Measurements from ENCODE around the gene ADORA2B.

The ADORA2B gene

GRCh38 chr17:16001226-16001897, 56.4 kb downstream of the ADORA2B start:
- Histone ChIP-seq H3K9ac (no peak overlapping the region), H3K79me2 (peaks cover 20% of the 10 kb centered on the region), H3K4me2 (ENCODE audit: low read length) (peak overlapping the region; percentile 96), H3K27ac (no peak overlapping the region), H2AFZ (no peak overlapping the region), H3K4me1 (no peaks in the 10 kb centered on the region), H3K27me3 (ENCODE audit: control insufficient read depth, insufficient read depth, low read length) (no peaks in the 10 kb centered on the region), H3K36me3 (ENCODE audit: control insufficient read depth, insufficient read depth, low read length) (no peaks in the 10 kb centered on the region), H3K9me3 (ENCODE audit: control insufficient read depth, low read length) (no peaks in the 10 kb centered on the region), H3K4me3 (ENCODE audit: low read depth, low read length) (peak overlapping the region; percentile 82)
- TF ChIP-seq, protein P1, sequence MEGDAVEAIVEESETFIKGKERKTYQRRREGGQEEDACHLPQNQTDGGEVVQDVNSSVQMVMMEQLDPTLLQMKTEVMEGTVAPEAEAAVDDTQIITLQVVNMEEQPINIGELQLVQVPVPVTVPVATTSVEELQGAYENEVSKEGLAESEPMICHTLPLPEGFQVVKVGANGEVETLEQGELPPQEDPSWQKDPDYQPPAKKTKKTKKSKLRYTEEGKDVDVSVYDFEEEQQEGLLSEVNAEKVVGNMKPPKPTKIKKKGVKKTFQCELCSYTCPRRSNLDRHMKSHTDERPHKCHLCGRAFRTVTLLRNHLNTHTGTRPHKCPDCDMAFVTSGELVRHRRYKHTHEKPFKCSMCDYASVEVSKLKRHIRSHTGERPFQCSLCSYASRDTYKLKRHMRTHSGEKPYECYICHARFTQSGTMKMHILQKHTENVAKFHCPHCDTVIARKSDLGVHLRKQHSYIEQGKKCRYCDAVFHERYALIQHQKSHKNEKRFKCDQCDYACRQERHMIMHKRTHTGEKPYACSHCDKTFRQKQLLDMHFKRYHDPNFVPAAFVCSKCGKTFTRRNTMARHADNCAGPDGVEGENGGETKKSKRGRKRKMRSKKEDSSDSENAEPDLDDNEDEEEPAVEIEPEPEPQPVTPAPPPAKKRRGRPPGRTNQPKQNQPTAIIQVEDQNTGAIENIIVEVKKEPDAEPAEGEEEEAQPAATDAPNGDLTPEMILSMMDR (IDR thresholded peaks at IDR 0.05), result no peak

DNA sequence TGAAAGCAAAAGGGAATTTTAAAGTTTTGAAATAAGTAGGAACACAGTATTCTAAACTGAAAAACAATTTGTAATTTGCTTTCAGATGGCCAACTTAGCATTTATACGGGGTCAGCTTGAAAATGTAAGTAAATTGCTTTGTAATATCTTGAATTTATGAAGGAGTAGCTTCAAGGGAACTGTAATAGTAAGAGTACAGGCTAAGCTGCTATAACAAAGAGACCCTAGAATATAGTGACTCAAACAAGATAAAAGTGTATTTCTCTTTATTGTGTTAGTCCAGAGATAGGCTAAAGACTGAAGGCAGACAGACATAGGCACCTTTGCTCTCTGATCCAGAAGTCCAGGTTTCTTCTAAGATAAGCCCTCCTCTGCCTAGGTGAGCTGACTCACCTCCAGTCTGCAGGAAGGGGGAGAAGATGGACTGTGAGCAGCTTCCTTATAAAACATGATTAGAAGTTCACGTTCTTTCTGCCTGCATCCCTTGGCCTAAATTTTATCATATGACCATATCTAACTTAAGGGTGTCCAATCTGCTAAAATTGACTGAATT, 57.9 kb downstream of the ADORA2B start:
- TF ChIP-seq, protein P1 (IDR thresholded peaks at IDR 0.05), result no peak
- Histone ChIP-seq H3K9ac (no peak overlapping the region), H3K27me3 (ENCODE audit: control insufficient read depth, insufficient read depth, low read length) (no peaks in the 10 kb centered on the region), H3K4me3 (ENCODE audit: low read depth, low read length) (no peak overlapping the region), H3K4me1 (no peaks in the 10 kb centered on the region), H3K27ac (no peak overlapping the region), H2AFZ (no peak overlapping the region), H3K79me2 (peaks cover 20% of the 10 kb centered on the region), H3K4me2 (ENCODE audit: low read length) (no peak overlapping the region), H3K36me3 (ENCODE audit: control insufficient read depth, insufficient read depth, low read length) (no peaks in the 10 kb centered on the region), H3K9me3 (ENCODE audit: control insufficient read depth, low read length) (no peaks in the 10 kb centered on the region)

- Histone ChIP-seq H3K27ac (peak overlapping the region; percentile 5), H3K4me3 (ENCODE audit: low read depth, low read length) (no peak overlapping the region), H2AFZ (no peak overlapping the region), H3K4me2 (ENCODE audit: low read length) (no peak overlapping the region), H3K79me2 (peaks cover 20% of the 10 kb centered on the region), H3K9ac (no peak overlapping the region), H3K36me3 (ENCODE audit: control insufficient read depth, insufficient read depth, low read length) (no peaks in the 10 kb centered on the region), H3K4me1 (no peaks in the 10 kb centered on the region), H3K9me3 (ENCODE audit: control insufficient read depth, low read length) (no peaks in the 10 kb centered on the region), H3K27me3 (ENCODE audit: control insufficient read depth, insufficient read depth, low read length) (no peaks in the 10 kb centered on the region)
- TF ChIP-seq, protein P1 (IDR thresholded peaks at IDR 0.05), result no peak
These were observed 58.9 kb downstream of the ADORA2B start for GRCh38 chr17:16003841-16004240.

DNA sequence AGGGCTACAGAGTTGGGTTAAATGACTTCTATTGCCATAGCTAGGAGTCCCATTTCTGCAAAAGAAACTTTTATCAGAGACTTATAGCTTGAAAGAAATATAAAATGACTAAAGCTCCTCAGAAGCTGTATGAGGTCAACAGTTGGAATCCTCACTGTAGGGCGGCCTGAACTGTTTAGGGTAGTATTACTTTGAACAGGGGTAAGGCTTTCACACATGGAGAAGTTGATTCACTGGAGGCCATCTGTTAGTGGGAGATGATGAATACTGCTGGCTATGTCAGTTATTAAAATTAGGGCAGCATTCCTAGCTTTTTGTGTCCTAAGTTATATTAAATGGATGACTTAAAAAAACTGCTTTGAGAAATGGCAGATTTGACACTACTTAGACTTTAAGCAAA, 60.7 kb downstream of the ADORA2B start:
- Histone ChIP-seq H3K4me2 (ENCODE audit: low read length) (no peak overlapping the region), H3K4me1 (no peaks in the 10 kb centered on the region), H3K9ac (no peak overlapping the region), H3K27me3 (ENCODE audit: control insufficient read depth, insufficient read depth, low read length) (no peaks in the 10 kb centered on the region), H3K79me2 (peaks cover 20% of the 10 kb centered on the region), H3K27ac (no peak overlapping the region), H2AFZ (no peak overlapping the region), H3K36me3 (ENCODE audit: control insufficient read depth, insufficient read depth, low read length) (no peaks in the 10 kb centered on the region), H3K9me3 (ENCODE audit: control insufficient read depth, low read length) (no peaks in the 10 kb centered on the region), H3K4me3 (ENCODE audit: low read depth, low read length) (no peak overlapping the region)
- TF ChIP-seq, protein P1 (IDR thresholded peaks at IDR 0.05), result no peak

- no peak overlapping the region for H3K27ac ChIP-seq
- H3K4me3 ChIP-seq (ENCODE audit: low read depth, low read length), result no peak overlapping the region
- H2AFZ ChIP-seq, result no peak overlapping the region
- H3K27me3 ChIP-seq (ENCODE audit: control insufficient read depth, insufficient read depth, low read length), result no peaks in the 10 kb centered on the region
- H3K36me3 ChIP-seq (ENCODE audit: control insufficient read depth, insufficient read depth, low read length), result no peaks in the 10 kb centered on the region
- no peaks in the 10 kb centered on the region for H3K4me1 ChIP-seq
- H3K9ac ChIP-seq, result no peak overlapping the region
- H3K79me2 ChIP-seq, result peaks cover 10% of the 10 kb centered on the region
- TF ChIP-seq, protein P1 (IDR thresholded peaks at IDR 0.05), result no peak
- no peaks in the 10 kb centered on the region for H3K9me3 ChIP-seq (ENCODE audit: control insufficient read depth, low read length)
- H3K4me2 ChIP-seq (ENCODE audit: low read length), result no peak overlapping the region
These were observed 62.5 kb downstream of the ADORA2B start for GRCh38 chr17:16007439-16007838.
